Tibial artery (tissue), 4 donors: ENCODE measurements around the gene ATP5PD.
"Not testable (repeated sequence)": the region's sequence is repeated elsewhere in the genome, so short reads cannot be mapped to it uniquely, and the experiment has no call there.

Source experiments
- DNase-seq, 2 donors: peaks; one replicate each; pipeline ENCODE4 v3.0.0-alpha.2; 2019
- H3K27ac ChIP-seq, 2 donors: fragments of 200-600 bp; sonication (generic) in 1 of 2; 1 replicate in 1 of 2; 2 replicates in 1 of 2; pipeline ENCODE4 v1.5.1; 2018 to 2019; ENCODE audit warnings: mild to moderate bottlenecking in 1 of 2
- H3K27me3 ChIP-seq, 2 donors: fragments of 200-600 bp; sonication (generic) in 1 of 2; one replicate each; pipeline versions ENCODE4 v1.5.1 to v1.6.0; 2016 to 2019
- H3K36me3 ChIP-seq, 3 donors: fragments of 200-600 bp; sonication (generic) in 2 of 3; one replicate each; pipeline ENCODE4 v1.5.1; 2016 to 2019; ENCODE audit warnings: mild to moderate bottlenecking in 2 of 3
- H3K4me1 ChIP-seq, 4 donors: fragments of 200-600 bp; sonication (generic) in 2 of 4; 1 replicate in 3 of 4; 2 replicates in 1 of 4; pipeline ENCODE4 v1.5.1; 2016 to 2019
- H3K4me3 ChIP-seq, 2 donors: fragments of 200-600 bp; sonication (generic) in 1 of 2; 1 replicate in 1 of 2; 2 replicates in 1 of 2; pipeline ENCODE4 v1.5.1; 2018 to 2019; ENCODE audit warnings: mild to moderate bottlenecking in 2 of 2
- H3K9me3 ChIP-seq, 3 donors: fragments of 200-600 bp; sonication (generic) in 1 of 3; one replicate each; pipeline ENCODE4 v1.5.1; 2016 to 2019
- intact Hi-C: fragments of 100-400 bp; cut with DNase I; formaldehyde crosslinking; loops from one replicate; pipeline ENCODE4 v1.15.0; 2023; ENCODE audit warnings: low total_unique reads
- TF ChIP-seq, protein P1 (sequence below), 2 experiments: fragments of 200-600 bp in 1 of 2; fragments of 450-650 bp in 1 of 2; IDR thresholded peaks; one replicate each; pipeline ENCODE4 v1.5.1; 2017 to 2019; ENCODE audit warnings: antibody characterized with exemption in 2 of 2, mild to moderate bottlenecking in 1 of 2, moderate library complexity in 1 of 2

ATP5PD gene

GRCh38 chr17:75045946-75046406, 793 bp downstream of the ATP5PD start:
- peak overlapping the region; percentile 97 to 99 for H3K27ac ChIP-seq
- peaks cover 0 to 32% (median 23%) of the 10 kb centered on the region in 4 donors for H3K4me1 ChIP-seq
- H3K36me3 ChIP-seq = peaks cover 12 to 28% (median 22%) of the 10 kb centered on the region in 3 donors
- intact Hi-C loops, H3K27me3 ChIP-seq, DNase-seq, H3K9me3 ChIP-seq: not testable (repeated sequence)
- TF ChIP-seq, protein P1, sequence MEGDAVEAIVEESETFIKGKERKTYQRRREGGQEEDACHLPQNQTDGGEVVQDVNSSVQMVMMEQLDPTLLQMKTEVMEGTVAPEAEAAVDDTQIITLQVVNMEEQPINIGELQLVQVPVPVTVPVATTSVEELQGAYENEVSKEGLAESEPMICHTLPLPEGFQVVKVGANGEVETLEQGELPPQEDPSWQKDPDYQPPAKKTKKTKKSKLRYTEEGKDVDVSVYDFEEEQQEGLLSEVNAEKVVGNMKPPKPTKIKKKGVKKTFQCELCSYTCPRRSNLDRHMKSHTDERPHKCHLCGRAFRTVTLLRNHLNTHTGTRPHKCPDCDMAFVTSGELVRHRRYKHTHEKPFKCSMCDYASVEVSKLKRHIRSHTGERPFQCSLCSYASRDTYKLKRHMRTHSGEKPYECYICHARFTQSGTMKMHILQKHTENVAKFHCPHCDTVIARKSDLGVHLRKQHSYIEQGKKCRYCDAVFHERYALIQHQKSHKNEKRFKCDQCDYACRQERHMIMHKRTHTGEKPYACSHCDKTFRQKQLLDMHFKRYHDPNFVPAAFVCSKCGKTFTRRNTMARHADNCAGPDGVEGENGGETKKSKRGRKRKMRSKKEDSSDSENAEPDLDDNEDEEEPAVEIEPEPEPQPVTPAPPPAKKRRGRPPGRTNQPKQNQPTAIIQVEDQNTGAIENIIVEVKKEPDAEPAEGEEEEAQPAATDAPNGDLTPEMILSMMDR (IDR thresholded peaks at IDR 0.05) = peak in 1 of 2 experiments; percentile 7
- H3K4me3 ChIP-seq = peak overlapping the region; percentile 82 to 94

- intact Hi-C loops = no loop called here
These were observed 2.1 kb downstream of the ATP5PD start for GRCh38 chr17:75044716-75045115.

DNA sequence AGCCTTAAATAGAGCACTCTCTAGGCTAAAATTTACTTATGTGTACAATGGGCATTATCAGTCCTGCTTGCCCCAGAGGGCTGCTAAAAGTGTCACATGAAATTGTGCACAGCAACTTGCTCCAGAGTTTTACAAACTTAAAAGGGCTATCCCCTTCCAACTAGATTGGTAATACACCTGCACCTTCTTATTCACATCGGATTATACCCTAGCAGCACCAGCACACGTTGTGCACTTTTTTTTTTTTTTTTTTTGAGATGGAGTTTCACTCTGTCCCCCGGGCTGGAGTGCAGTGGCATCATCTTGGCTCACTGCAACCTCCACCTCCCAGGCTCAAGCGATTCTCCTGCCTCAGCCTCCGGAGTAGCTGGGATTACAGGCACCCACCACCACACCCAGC, 3.0 kb downstream of the ATP5PD start:
- intact Hi-C loops = not testable (repeated sequence)

More at GRCh38 chr17:75044716-75045115, 2.1 kb downstream of the ATP5PD start:
- H3K27ac ChIP-seq = no peak overlapping the region
- DNase-seq = no peak
- TF ChIP-seq, protein P1 (IDR thresholded peaks at IDR 0.05) = no peak
- H3K27me3 ChIP-seq = no peaks in the 10 kb centered on the region
- peaks cover 24 to 30% (median 26%) of the 10 kb centered on the region in 3 donors for H3K36me3 ChIP-seq
- H3K9me3 ChIP-seq = no peaks in the 10 kb centered on the region
- no peak overlapping the region for H3K4me3 ChIP-seq
- peaks cover 0 to 32% (median 23%) of the 10 kb centered on the region in 4 donors for H3K4me1 ChIP-seq

DNA sequence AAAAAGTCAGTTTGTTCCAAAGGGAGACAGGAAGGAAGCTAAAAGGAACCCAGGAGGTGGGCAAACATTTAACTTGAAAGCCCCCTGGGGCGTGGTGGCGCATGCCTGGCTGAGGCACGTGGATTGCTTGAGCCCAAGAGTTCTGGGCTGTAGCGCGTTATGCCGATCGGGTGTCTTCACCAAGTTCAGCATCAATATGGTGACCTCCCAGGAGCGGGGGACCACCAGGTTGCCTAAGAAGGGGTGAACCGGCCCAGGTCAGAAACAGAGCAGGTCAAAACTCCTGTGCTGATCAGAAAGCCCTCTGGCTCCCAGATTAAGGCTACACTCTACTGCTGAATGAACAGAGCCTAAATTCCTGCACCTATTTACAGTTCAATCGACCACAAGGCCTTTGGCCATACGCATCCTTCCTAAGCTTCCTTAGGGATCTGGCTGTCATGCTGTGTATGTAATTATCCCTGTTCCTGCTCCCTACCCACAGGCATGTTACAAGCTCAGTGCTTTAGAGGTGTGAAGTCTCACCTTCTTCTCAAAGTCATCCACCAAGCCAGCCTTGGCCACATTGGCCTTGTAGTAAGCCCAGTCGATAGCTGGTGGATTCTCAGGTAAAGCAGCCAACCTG, 5.0 kb downstream of the ATP5PD start:
- H3K9me3 ChIP-seq = no peaks in the 10 kb centered on the region
- peak in 1 of 2 donors; percentile 44 for DNase-seq
- H3K4me3 ChIP-seq = no peak overlapping the region
- H3K27ac ChIP-seq = no peak overlapping the region
- TF ChIP-seq, protein P1 (IDR thresholded peaks at IDR 0.05) = no peak
- H3K27me3 ChIP-seq = no peaks in the 10 kb centered on the region
- peaks cover 0 to 14% (median 7%) of the 10 kb centered on the region in 4 donors for H3K4me1 ChIP-seq
- intact Hi-C loops = no loop called here
- peaks cover 38 to 48% (median 40%) of the 10 kb centered on the region in 3 donors for H3K36me3 ChIP-seq

More for the DNA sequence above, 3.0 kb downstream of the ATP5PD start:
- not testable (repeated sequence) for H3K27ac ChIP-seq, H3K27me3 ChIP-seq, H3K4me3 ChIP-seq, H3K9me3 ChIP-seq, DNase-seq
- Histone ChIP-seq H3K4me1 (peaks cover 0 to 27% (median 18%) of the 10 kb centered on the region in 4 donors), H3K36me3 (peaks cover 33 to 39% (median 33%) of the 10 kb centered on the region in 3 donors)

GRCh38 chr17:75039238-75039637, 7.5 kb downstream of the ATP5PD start:
- no peaks in the 10 kb centered on the region for H3K27me3 ChIP-seq
- TF ChIP-seq, protein P1 (IDR thresholded peaks at IDR 0.05) = no peak
- no peak overlapping the region for H3K4me3 ChIP-seq
- peaks cover 38 to 48% (median 40%) of the 10 kb centered on the region in 3 donors for H3K36me3 ChIP-seq
- H3K4me1 ChIP-seq = peaks cover 0 to 10% (median 6%) of the 10 kb centered on the region in 4 donors
- no peaks in the 10 kb centered on the region for H3K9me3 ChIP-seq
- intact Hi-C loops = no loop called here
- no peak overlapping the region for H3K27ac ChIP-seq
- DNase-seq = peak in 1 of 2 donors; percentile 25

DNA sequence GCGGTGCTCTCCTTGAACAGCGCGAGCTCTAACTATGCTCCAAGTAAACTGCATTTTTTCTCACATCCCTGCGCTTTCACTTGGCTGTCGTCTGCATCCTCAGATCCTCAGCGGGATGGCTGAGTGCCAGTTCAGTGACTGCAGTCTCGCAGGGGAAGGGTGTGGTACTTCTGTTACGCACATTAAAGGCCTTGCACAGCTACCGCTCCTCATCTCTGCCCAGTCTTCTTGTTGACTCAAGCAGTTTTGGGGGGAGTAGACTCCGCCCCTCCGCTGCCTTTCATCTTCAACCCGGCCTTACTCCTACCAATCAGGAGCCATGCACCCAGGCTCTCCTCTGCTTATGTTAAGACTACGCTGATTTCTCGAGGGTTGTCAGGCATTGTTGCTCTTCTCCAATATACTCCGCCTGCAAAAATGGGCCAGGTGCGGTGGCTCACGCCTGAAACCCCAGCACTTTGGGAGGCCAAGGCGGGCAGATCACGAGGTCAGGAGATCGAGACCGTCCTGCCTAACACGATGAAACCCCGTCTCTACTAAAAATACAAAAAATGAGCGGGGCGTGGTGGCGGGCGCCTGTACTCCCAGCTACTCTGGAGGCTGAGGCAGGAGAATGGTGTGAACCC, 10.0 kb downstream of the ATP5PD start:
- peak; percentile 86 to 90 for DNase-seq
- Histone ChIP-seq H3K9me3 (no peaks in the 10 kb centered on the region), H3K27me3 (no peaks in the 10 kb centered on the region), H3K4me1 (peaks cover 0 to 30% (median 22%) of the 10 kb centered on the region in 4 donors), H3K27ac (peak overlapping the region in 1 of 2 donors; percentile 23), H3K4me3 (no peak overlapping the region), H3K36me3 (peaks cover 34 to 38% (median 35%) of the 10 kb centered on the region in 3 donors)
- TF ChIP-seq, protein P1 (IDR thresholded peaks at IDR 0.05) = no peak
- intact Hi-C loops = no loop called here
